HG03521 (cell line): ENCODE results near the gene PRAC2.
"Not testable (repeated sequence)": the region's sequence is repeated elsewhere in the genome, so short reads cannot be mapped to it uniquely, and the experiment has no call there.

Experiments used
- ATAC-seq: cut with Tn5 transposase; IDR thresholded peaks from one replicate; pipeline ENCODE4 v1.9.1; 2021; ENCODE audit warnings: mild to moderate bottlenecking, moderate library complexity; ENCODE audit not compliant: unreplicated experiment

Gene PRAC2

GRCh38 chr17:48722915-48723422 lies at the start of gene PRAC2:
Gene PRAC2, plus strand, starts transcription at chr17:48723185. Its CDS starts 1,226 bp downstream, at chr17:48724411.
- ATAC-seq: no peak

- no peak for ATAC-seq
These were observed 45.9 kb upstream of the PRAC2 start for GRCh38 chr17:48676963-48677558.

GRCh38 chr17:48678141-48678971 lies 44.6 kb upstream of the PRAC2 start:
- no peak for ATAC-seq

- ATAC-seq: no peak
These were observed 43.4 kb upstream of the PRAC2 start for GRCh38 chr17:48679385-48680096.

- no peak for ATAC-seq
These were observed 41.4 kb upstream of the PRAC2 start for GRCh38 chr17:48681609-48682008.

- ATAC-seq: no peak
These were observed 32.3 kb upstream of the PRAC2 start for GRCh38 chr17:48690655-48691054.

GRCh38 chr17:48692049-48692448 lies 30.9 kb upstream of the PRAC2 start:
- no peak for ATAC-seq

GRCh38 chr17:48693178-48693577 lies 29.8 kb upstream of the PRAC2 start:
- ATAC-seq: no peak

GRCh38 chr17:48701864-48702532 lies 21.0 kb upstream of the PRAC2 start:
- ATAC-seq: no peak

GRCh38 chr17:48704361-48705248 lies 18.4 kb upstream of the PRAC2 start:
- no peak for ATAC-seq

GRCh38 chr17:48711128-48711527 lies 11.9 kb upstream of the PRAC2 start:
- no peak for ATAC-seq

- no peak for ATAC-seq
These were observed 7.2 kb upstream of the PRAC2 start for GRCh38 chr17:48715496-48716399.

- ATAC-seq: not testable (repeated sequence)
These were observed 6.4 kb upstream of the PRAC2 start for GRCh38 chr17:48716549-48716948.

- ATAC-seq: no peak
These were observed 5.4 kb upstream of the PRAC2 start for GRCh38 chr17:48717367-48718226.

- no peak for ATAC-seq
These were observed 4.7 kb upstream of the PRAC2 start for GRCh38 chr17:48718227-48718760.

GRCh38 chr17:48718761-48719641 lies 4.0 kb upstream of the PRAC2 start:
- no peak for ATAC-seq
